Activated CD4-positive, alpha-beta T cell treated with anti-CD3 and anti-CD28 coated beads for 24 hours (primary cell): Measurements from ENCODE around the gene ARL4C.

ENCODE experiments used
- DNase-seq, 2 donors: peaks; one replicate each; pipeline ENCODE4 v3.0.0-alpha.2; 2020; ENCODE audit warnings: low read depth in 2 of 2

The ARL4C gene

DNA sequence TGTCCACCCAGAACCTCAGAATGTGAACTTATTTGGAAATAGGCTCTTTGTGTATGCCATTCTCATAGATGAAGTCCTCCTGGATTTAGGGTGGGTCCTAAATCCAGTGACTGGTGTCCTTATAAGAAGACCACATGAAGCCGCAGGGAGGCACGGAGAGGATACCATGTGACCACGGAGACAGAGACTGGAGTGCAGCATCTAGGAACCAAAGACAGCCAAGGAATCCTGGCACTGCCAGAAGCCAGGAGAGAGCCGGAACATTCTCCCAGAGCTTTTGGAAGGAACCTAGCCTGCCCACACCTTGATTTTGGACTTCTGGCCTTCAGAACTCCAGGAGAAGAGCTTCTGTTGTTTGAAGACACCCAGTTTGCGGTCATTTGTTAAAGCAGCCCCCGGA, 49.7 kb downstream of the ARL4C start:
- no peak for DNase-seq

- DNase-seq: peak in 1 of 2 donors; percentile 52
Observed at GRCh38 chr2:234446404-234447076, 50.3 kb downstream of the ARL4C start.

DNA sequence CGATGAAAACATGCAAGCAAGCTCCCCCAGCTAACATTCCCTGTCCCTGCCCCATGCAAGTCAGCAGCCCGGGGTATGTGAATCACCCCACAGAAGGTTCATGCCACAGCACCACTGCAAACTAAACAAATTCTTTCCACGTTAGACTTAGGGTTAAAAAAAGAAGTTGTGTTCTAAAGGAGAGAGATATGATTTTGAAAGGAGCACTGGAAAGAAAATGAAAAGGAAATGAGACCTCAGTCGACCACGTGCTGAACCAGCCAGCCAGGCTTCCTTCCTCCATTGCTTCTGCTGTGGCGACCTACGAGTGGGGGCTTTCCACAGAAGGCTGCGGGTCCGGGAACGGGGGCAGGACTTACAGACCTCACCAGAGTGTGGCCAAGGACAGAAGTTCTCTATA, 52.0 kb downstream of the ARL4C start:
- no peak for DNase-seq

DNA sequence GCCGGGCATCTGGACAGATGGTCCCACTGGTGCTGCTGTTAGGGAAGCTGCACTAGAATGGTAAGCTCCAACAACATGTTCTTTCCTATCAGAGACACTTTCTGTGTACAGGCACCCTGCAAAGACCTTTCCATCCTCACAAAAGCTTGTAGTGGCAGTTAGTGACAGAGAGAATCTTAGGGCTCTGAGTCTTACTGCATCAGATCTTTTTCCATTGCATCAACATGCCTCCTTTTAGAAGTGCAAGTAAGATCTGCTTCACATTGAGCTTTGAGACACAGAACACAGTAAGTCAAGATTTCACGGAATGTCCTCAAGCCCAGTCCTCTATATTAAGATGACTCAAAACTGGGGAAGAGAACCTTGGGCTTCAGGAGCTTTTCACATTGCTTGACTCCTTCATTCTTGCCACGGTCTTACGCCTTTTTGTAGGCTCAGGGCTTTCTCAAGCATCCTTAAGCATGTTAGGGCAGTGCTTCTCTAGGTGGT, 52.6 kb downstream of the ARL4C start:
- DNase-seq: no peak
